CD4-positive, alpha-beta T cell (primary cell): ENCODE measurements around the gene FAM110A. TPM values are rescaled to one million over a fixed set of nuclear protein-coding genes. Genes with fewer than 3 reads are reported as not detected.

Source experiments
- ATAC-seq: fragments of 200-7000 bp; cut with Tn5 transposase; one replicate; pipeline ENCODE4 v1.10.0; 2022; ENCODE audit warnings: mild to moderate bottlenecking; ENCODE audit not compliant: poor library complexity
- CTCF ChIA-PET: fragments of 350-600 bp; sonication (Branson Sonifier 250); formaldehyde crosslinking; loops from one replicate; lab custom pipeline; 2021; ENCODE audit warnings: antibody characterized with exemption, inconsistent platforms; lab: Charles Lee
- POLR2A ChIA-PET: fragments of 350-600 bp; sonication (Branson Sonifier 250); formaldehyde crosslinking; loops from one replicate; lab custom pipeline; 2021; ENCODE audit warnings: antibody characterized with exemption, inconsistent platforms; lab: Charles Lee
- DNase-seq, 14 experiments: peaks; one replicate each; pipeline ENCODE4 v3.0.0-alpha.2; 2013 to 2020; ENCODE audit warnings: mixed read lengths in 2 of 14
- H3K27ac ChIP-seq, 2 donors: one replicate each; pipeline versions ENCODE4 v1.5.1 to v1.7.0; 2013; ENCODE audit warnings: low read length in 2 of 2, low read depth in 1 of 2, mild to moderate bottlenecking in 1 of 2
- H3K27me3 ChIP-seq, 2 experiments: 1 replicate in 1 of 2; 2 replicates in 1 of 2; pipeline versions ENCODE4 v1.6.1 to v1.7.0; 2013; ENCODE audit warnings: low read length in 2 of 2, control low read depth in 1 of 2, mild to moderate bottlenecking in 1 of 2, moderate library complexity in 1 of 2; ENCODE audit not compliant: insufficient read depth in 2 of 2, control insufficient read depth in 1 of 2
- H3K36me3 ChIP-seq: one replicate; pipeline ENCODE4 v1.6.1; 2013; ENCODE audit warnings: low read length, control low read depth; ENCODE audit not compliant: insufficient read depth
- H3K4me1 ChIP-seq: one replicate; pipeline ENCODE4 v1.6.1; 2013; ENCODE audit warnings: low read length, control low read depth; ENCODE audit not compliant: insufficient read depth
- H3K4me3 ChIP-seq: one replicate; pipeline ENCODE4 v1.5.1; 2013; ENCODE audit warnings: mild to moderate bottlenecking, low read length, moderate library complexity
- H3K9me3 ChIP-seq, 2 experiments: 1 replicate in 1 of 2; 2 replicates in 1 of 2; pipeline versions ENCODE4 v1.6.1 to v1.7.0; 2013; ENCODE audit warnings: low read length in 2 of 2, mild to moderate bottlenecking in 2 of 2, control low read depth in 1 of 2, moderate library complexity in 1 of 2; ENCODE audit not compliant: control insufficient read depth in 1 of 2, insufficient read depth in 1 of 2
- H3K27ac Mint-ChIP-seq: one replicate; pipeline ENCODE4 v1.8.0; 2020; ENCODE audit warnings: mixed read lengths
- H3K27me3 Mint-ChIP-seq: one replicate; pipeline ENCODE4 v1.8.0; 2021; ENCODE audit warnings: mixed read lengths
- H3K36me3 Mint-ChIP-seq: one replicate; pipeline ENCODE4 v1.8.0; 2021; ENCODE audit warnings: low read depth, mixed read lengths
- H3K4me1 Mint-ChIP-seq: one replicate; pipeline ENCODE4 v1.8.0; 2021; ENCODE audit warnings: low read depth, mixed read lengths
- H3K4me3 Mint-ChIP-seq: one replicate; pipeline ENCODE4 v1.8.0; 2020; ENCODE audit warnings: mild to moderate bottlenecking, mixed read lengths
- H3K9me3 Mint-ChIP-seq: one replicate; pipeline ENCODE4 v1.8.0; 2020; ENCODE audit warnings: mixed read lengths
- CTCF ChIP-seq: fragments of 200-600 bp; IDR thresholded peaks from one replicate; pipeline ENCODE4 v1.8.0; 2022; ENCODE audit warnings: antibody characterized with exemption, mild to moderate bottlenecking
- intact Hi-C, 2 experiments: fragments of 100-400 bp; cut with DNase I in 1 of 2; cut with micrococcal nuclease in 1 of 2; formaldehyde crosslinking; loops; one replicate each; pipeline versions ENCODE4 v1.15.1 to v1.9.0; 2023 to 2025; cut with DNase I, micrococcal nuclease
- total RNA-seq, 174 experiments: library from RNA in 2 of 174; stranded (reverse) in 2 of 174; gene quantifications; one replicate each; pipeline ENCODE4 v1.2.3 and lab custom pipeline; 2021 to 2026

The FAM110A gene
- total RNA-seq, 2 experiments from 2014 or later = 4.5 to 4.8 TPM

GRCh38 chr20:856361-856775 is 22.9 kb downstream of the FAM110A start:
- Mint-ChIP-seq H3K27me3 (no peaks in the 10 kb centered on the region), H3K4me1 (peaks cover 46% of the 10 kb centered on the region), H3K4me3 (peak overlapping the region; percentile 54), H3K36me3 (no peaks in the 10 kb centered on the region), H3K9me3 (no peaks in the 10 kb centered on the region), H3K27ac (peak overlapping the region; percentile 74)
- Histone ChIP-seq H3K27me3 (no peaks in the 10 kb centered on the region), H3K4me3 (no peak overlapping the region), H3K27ac (no peak overlapping the region), H3K36me3 (peaks cover 3% of the 10 kb centered on the region), H3K9me3 (no peaks in the 10 kb centered on the region), H3K4me1 (peaks cover 59% of the 10 kb centered on the region)
- ChIA-PET CTCF (no interaction called here), POLR2A (interaction anchor here (2.3 to 2.8 kb wide), 2 partner anchors 10 to 24 kb away, joined by 8 to 10 read pairs; partner anchors contain the start of gene FAM110A)
- TF ChIP-seq CTCF = no peak
- peak; percentile 85 for ATAC-seq
- intact Hi-C loops = no loop called here
- peak in 12 of 14 experiments; percentile 17 to 70 (median 44) for DNase-seq

GRCh38 chr20:858011-858410 is 24.5 kb downstream of the FAM110A start:
- CTCF ChIA-PET = no interaction called here
- H3K27ac Mint-ChIP-seq = no peak overlapping the region

GRCh38 chr20:859751-860231 is 26.3 kb downstream of the FAM110A start:
- ATAC-seq (no peak), DNase-seq (no peak)
- H3K9me3 Mint-ChIP-seq = no peaks in the 10 kb centered on the region
- no peak overlapping the region for H3K4me3 ChIP-seq
- H3K4me1 Mint-ChIP-seq = peaks cover 33% of the 10 kb centered on the region
- H3K4me3 Mint-ChIP-seq = no peak overlapping the region
- H3K27me3 Mint-ChIP-seq = no peaks in the 10 kb centered on the region
- H3K27ac Mint-ChIP-seq = no peak overlapping the region
- no peaks in the 10 kb centered on the region for H3K36me3 Mint-ChIP-seq
- peaks cover 43% of the 10 kb centered on the region for H3K4me1 ChIP-seq
- no peak for TF ChIP-seq CTCF
- H3K27ac ChIP-seq = no peak overlapping the region
- H3K36me3 ChIP-seq = no peaks in the 10 kb centered on the region
- H3K9me3 ChIP-seq = no peaks in the 10 kb centered on the region
- H3K27me3 ChIP-seq = no peaks in the 10 kb centered on the region
- CTCF ChIA-PET = no interaction called here
- POLR2A ChIA-PET = no interaction called here
- intact Hi-C loops = no loop called here

More at GRCh38 chr20:858011-858410, 24.5 kb downstream of the FAM110A start:
- POLR2A ChIA-PET = no interaction called here
- Mint-ChIP-seq H3K4me1 (peaks cover 33% of the 10 kb centered on the region), H3K4me3 (no peak overlapping the region), H3K36me3 (no peaks in the 10 kb centered on the region), H3K27me3 (no peaks in the 10 kb centered on the region), H3K9me3 (no peaks in the 10 kb centered on the region)
- no peak overlapping the region for H3K4me3 ChIP-seq
- no peak overlapping the region for H3K27ac ChIP-seq
- no peak for TF ChIP-seq CTCF
- ATAC-seq = no peak
- no peaks in the 10 kb centered on the region for H3K9me3 ChIP-seq
- intact Hi-C loops = no loop called here
- H3K4me1 ChIP-seq = peaks cover 51% of the 10 kb centered on the region
- peaks cover 3% of the 10 kb centered on the region for H3K36me3 ChIP-seq
- H3K27me3 ChIP-seq = no peaks in the 10 kb centered on the region
- DNase-seq = no peak
